HG02571 (cell line): ENCODE data around the gene HCFC1R1.

Source experiments
- ATAC-seq: cut with Tn5 transposase; IDR thresholded peaks from one replicate; pipeline ENCODE4 v1.9.1; 2021; ENCODE audit warnings: mild to moderate bottlenecking, moderate library complexity; ENCODE audit not compliant: unreplicated experiment

HCFC1R1 gene

GRCh38 chr16:3035972-3036725 is 12.4 kb upstream of the HCFC1R1 start:
- ATAC-seq, result no peak

GRCh38 chr16:3035289-3035971 is 11.7 kb upstream of the HCFC1R1 start:
- no peak for ATAC-seq

GRCh38 chr16:3032624-3033023 is 8.9 kb upstream of the HCFC1R1 start:
- ATAC-seq, result no peak

- ATAC-seq, result no peak
Observed at GRCh38 chr16:3030222-3031212, 6.8 kb upstream of the HCFC1R1 start.

GRCh38 chr16:3029491-3030221 is 5.9 kb upstream of the HCFC1R1 start:
- ATAC-seq, result no peak

GRCh38 chr16:3028716-3029319 is 5.1 kb upstream of the HCFC1R1 start:
- no peak for ATAC-seq

- ATAC-seq, result no peak
Observed at GRCh38 chr16:3027983-3028715, 4.4 kb upstream of the HCFC1R1 start.

- no peak for ATAC-seq
Observed at GRCh38 chr16:3027489-3027795, 3.7 kb upstream of the HCFC1R1 start.

- ATAC-seq, result no peak
Observed at GRCh38 chr16:3026609-3027488, 3.1 kb upstream of the HCFC1R1 start.

GRCh38 chr16:3026003-3026378 is 2.2 kb upstream of the HCFC1R1 start:
- ATAC-seq, result no peak

- no peak for ATAC-seq
Observed at GRCh38 chr16:3025032-3026002, 1.6 kb upstream of the HCFC1R1 start.

- ATAC-seq, result no peak
Observed at GRCh38 chr16:3023415-3023668, 400 bp downstream of the HCFC1R1 start.

GRCh38 chr16:3022684-3023414 is 893 bp downstream of the HCFC1R1 start:
- ATAC-seq, result no peak

GRCh38 chr16:3022208-3022683 is 1.5 kb downstream of the HCFC1R1 start:
- no peak for ATAC-seq

GRCh38 chr16:3021449-3022207 is 2.1 kb downstream of the HCFC1R1 start:
- no peak for ATAC-seq
